Activated CD4-positive, alpha-beta memory T cell treated with anti-CD3 and anti-CD28 coated beads for 36 hours (primary cell): ENCODE results near the gene CYTH1. TPM values are rescaled to one million over a fixed set of nuclear protein-coding genes. Genes with fewer than 3 reads are reported as not detected.
"Not testable (repeated sequence)": the region's sequence is repeated elsewhere in the genome, so short reads cannot be mapped to it uniquely, and the experiment has no call there.

Experiments
- CTCF ChIA-PET: fragments of 350-600 bp; sonication (Branson Sonifier 250); formaldehyde crosslinking; loops from one replicate; lab custom pipeline; 2021; ENCODE audit warnings: antibody characterized with exemption, inconsistent platforms; lab: Charles Lee
- POLR2A ChIA-PET: fragments of 350-600 bp; sonication (Branson Sonifier 250); formaldehyde crosslinking; loops from one replicate; lab custom pipeline; 2021; ENCODE audit warnings: antibody characterized with exemption; lab: Charles Lee
- DNase-seq: peaks from one replicate; pipeline ENCODE4 v3.0.0-alpha.2; 2020
- H3K27ac Mint-ChIP-seq: one replicate; pipeline ENCODE4 v1.8.0; 2021; ENCODE audit warnings: mixed read lengths
- H3K27me3 Mint-ChIP-seq: one replicate; pipeline ENCODE4 v1.8.0; 2021; ENCODE audit warnings: mixed read lengths
- H3K36me3 Mint-ChIP-seq: one replicate; pipeline ENCODE4 v1.8.0; 2021; ENCODE audit warnings: mixed read lengths
- H3K4me1 Mint-ChIP-seq: one replicate; pipeline ENCODE4 v1.8.0; 2021; ENCODE audit warnings: low read depth, mixed read lengths
- H3K4me3 Mint-ChIP-seq: one replicate; pipeline ENCODE4 v1.8.0; 2021; ENCODE audit warnings: mild to moderate bottlenecking, mixed read lengths
- H3K9me3 Mint-ChIP-seq: one replicate; pipeline ENCODE4 v1.8.0; 2021; ENCODE audit warnings: mixed read lengths
- intact Hi-C: fragments of 100-400 bp; cut with micrococcal nuclease; formaldehyde crosslinking; loops from one replicate; pipeline ENCODE4 v1.15.1; 2023
- total RNA-seq, 2 experiments: library from RNA; stranded (reverse); gene quantifications; one replicate each; pipeline ENCODE4 v1.2.3, GENCODE V29; 2021

The CYTH1 gene
- total RNA-seq, 2 experiments from 2014 or later = 184 to 204 TPM

GRCh38 chr17:78753316-78754250, 28.5 kb downstream of the CYTH1 start:
- Mint-ChIP-seq H3K27me3 (no peaks in the 10 kb centered on the region), H3K36me3 (peaks cover 16% of the 10 kb centered on the region), H3K4me3 (peak overlapping the region; percentile 46), H3K27ac (peak overlapping the region; percentile 93), H3K4me1 (peaks cover 88% of the 10 kb centered on the region), H3K9me3 (peaks cover 2% of the 10 kb centered on the region)
- ChIA-PET POLR2A (interaction anchor here (1.5 to 18.1 kb wide), 2 partner anchors 16 to 20 kb away, joined by 4 to 481 read pairs; partner anchors contain the start of gene CYTH1), CTCF (interaction anchor here (1.4 to 1.6 kb wide), 2 partner anchors 13 to 21 kb away, joined by 3 to 4 read pairs; no protein-coding TSS in a partner anchor)
- intact Hi-C loops = no loop called here
- peak; percentile 57 for DNase-seq

GRCh38 chr17:78751447-78752161, 30.5 kb downstream of the CYTH1 start:
- Mint-ChIP-seq H3K36me3 (peaks cover 15% of the 10 kb centered on the region), H3K9me3 (peaks cover 2% of the 10 kb centered on the region), H3K27ac (peak overlapping the region; percentile 87), H3K4me1 (peaks cover 87% of the 10 kb centered on the region), H3K4me3 (peak overlapping the region; percentile 49), H3K27me3 (no peaks in the 10 kb centered on the region)
- no peak for DNase-seq
- ChIA-PET POLR2A (interaction anchor here (0.7 to 18.1 kb wide), 3 partner anchors 9 to 89 kb away, joined by 3 to 481 read pairs (median 4); partner anchors contain the start of gene CYTH1), CTCF (interaction anchor here (0.9 to 1.1 kb wide), 2 partner anchors 29 to 43 kb away, joined by 3 to 4 read pairs; no protein-coding TSS in a partner anchor)
- intact Hi-C loops = no loop called here

DNA sequence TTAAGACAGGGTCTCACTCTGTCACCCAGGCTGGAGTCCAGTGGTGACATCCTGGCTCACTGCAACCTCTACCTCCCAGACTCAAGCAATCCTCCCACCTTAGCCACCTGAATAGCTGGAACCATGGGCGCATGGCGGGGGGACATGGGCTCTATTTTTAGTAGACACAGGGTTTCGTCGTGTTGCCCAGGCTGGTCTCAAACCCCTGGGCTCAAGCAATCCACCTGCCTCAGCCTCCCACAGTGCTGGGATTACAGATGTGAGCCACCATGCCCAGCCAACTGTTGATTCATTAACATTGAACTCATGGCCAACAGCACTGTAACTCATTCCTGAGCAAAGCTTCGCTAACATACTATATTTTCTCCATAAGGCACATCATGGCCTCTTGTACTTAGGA, 31.1 kb downstream of the CYTH1 start:
- peaks cover 88% of the 10 kb centered on the region for H3K4me1 Mint-ChIP-seq
- ChIA-PET CTCF (interaction anchor here (0.9 to 1.1 kb wide), 2 partner anchors 29 to 43 kb away, joined by 3 to 4 read pairs; no protein-coding TSS in a partner anchor), POLR2A (interaction anchor here (1.6 to 18.1 kb wide), 2 partner anchors 23 to 89 kb away, joined by 3 to 481 read pairs; partner anchors contain the start of gene CYTH1)
- peak overlapping the region; percentile 87 for H3K27ac Mint-ChIP-seq
- intact Hi-C loops, DNase-seq, H3K9me3 Mint-ChIP-seq, H3K27me3 Mint-ChIP-seq: not testable (repeated sequence)
- H3K36me3 Mint-ChIP-seq = peaks cover 13% of the 10 kb centered on the region
- H3K4me3 Mint-ChIP-seq = peak overlapping the region; percentile 20

DNA sequence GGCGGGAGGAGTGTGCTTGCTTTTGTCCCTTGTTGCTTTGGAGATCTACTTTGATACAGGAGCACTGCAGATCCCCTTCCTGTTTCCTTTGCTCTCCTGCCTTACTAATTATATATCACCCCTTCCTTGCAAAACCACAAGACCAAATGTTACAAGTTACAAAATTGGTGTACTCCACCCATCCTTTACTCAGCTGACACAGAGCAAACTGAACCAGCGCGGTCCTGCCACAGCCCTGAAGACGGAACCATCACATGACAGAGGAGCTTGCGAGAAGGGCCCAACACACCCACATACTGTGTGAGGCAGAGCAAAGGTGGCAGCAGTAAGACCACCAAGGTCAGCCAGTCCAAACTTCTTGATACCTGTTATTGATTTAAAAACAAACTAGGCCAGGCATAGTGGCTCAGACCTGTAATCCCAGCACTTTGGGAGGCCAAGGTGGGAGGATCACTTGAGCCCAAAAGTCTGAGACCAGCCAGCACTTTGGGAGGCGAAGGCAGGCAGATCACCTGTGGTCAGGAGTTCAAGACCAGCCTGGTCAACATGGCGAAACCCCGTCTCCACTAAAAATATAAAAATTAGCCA, 33.2 kb downstream of the CYTH1 start:
- H3K27me3 Mint-ChIP-seq = no peaks in the 10 kb centered on the region
- POLR2A ChIA-PET = interaction anchor here (0.7 to 18.1 kb wide), 10 partner anchors 10 to 92 kb away, joined by 3 to 481 read pairs (median 8); partner anchors contain the start of genes CYTH1 and USP36
- H3K9me3 Mint-ChIP-seq = no peaks in the 10 kb centered on the region
- DNase-seq = peak; percentile 89
- peaks cover 18% of the 10 kb centered on the region for H3K36me3 Mint-ChIP-seq
- CTCF ChIA-PET = interaction anchor here (0.7 to 4.4 kb wide), 7 partner anchors 9 to 31 kb away, joined by 3 to 29 read pairs (median 4); no protein-coding TSS in a partner anchor
- intact Hi-C loops = loop anchor here (1.0 kb wide), 8 partner anchors 10 to 68 kb away; no protein-coding TSS in a partner anchor
- peak overlapping the region; percentile 96 for H3K27ac Mint-ChIP-seq
- peak overlapping the region; percentile 63 for H3K4me3 Mint-ChIP-seq
- H3K4me1 Mint-ChIP-seq = peaks cover 94% of the 10 kb centered on the region

DNA sequence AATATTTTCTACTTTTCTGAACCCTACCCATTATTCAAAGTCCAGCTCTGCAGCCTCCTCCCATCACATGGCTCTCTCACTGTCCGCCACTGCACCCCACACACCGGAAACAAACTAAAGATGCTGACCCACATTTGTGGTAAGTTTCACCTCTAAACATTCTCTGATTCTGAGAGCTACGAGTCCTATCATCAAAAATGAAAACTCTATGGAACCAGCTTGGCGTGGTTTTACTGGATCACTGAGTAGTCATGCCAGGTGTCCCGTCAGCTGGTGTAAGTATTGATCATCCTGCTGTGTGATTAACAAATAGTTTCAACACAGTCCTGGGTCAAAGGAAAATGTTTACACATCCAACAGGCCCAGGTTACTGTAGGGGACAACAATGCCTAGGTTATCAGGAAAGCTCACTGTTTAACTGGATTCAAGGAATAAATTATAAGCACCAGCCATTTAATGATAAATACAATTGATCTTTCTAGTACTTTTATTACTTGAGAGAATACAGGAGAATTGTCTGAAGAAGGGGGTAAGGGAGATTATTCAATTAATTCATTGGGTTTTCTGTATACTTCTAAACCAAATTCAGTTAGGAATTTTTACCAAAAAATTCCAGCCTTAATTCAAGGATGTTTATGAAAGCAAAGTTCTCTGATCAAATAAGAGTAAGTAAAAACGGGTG, 33.9 kb downstream of the CYTH1 start:
- ChIA-PET POLR2A (interaction anchor here (0.7 to 18.1 kb wide), 12 partner anchors 10 to 367 kb away, joined by 3 to 481 read pairs (median 6); partner anchors contain the start of genes CYTH1 and USP36), CTCF (interaction anchor here (0.9 to 4.4 kb wide), 13 partner anchors 10 to 69 kb away, joined by 3 to 29 read pairs (median 6); no protein-coding TSS in a partner anchor)
- H3K27me3 Mint-ChIP-seq = no peaks in the 10 kb centered on the region
- peak; percentile 78 for DNase-seq
- no peaks in the 10 kb centered on the region for H3K9me3 Mint-ChIP-seq
- H3K4me3 Mint-ChIP-seq = peak overlapping the region; percentile 63
- peak overlapping the region; percentile 96 for H3K27ac Mint-ChIP-seq
- intact Hi-C loops = loop anchor here (1.0 kb wide), 8 partner anchors 11 to 69 kb away; no protein-coding TSS in a partner anchor
- peaks cover 23% of the 10 kb centered on the region for H3K36me3 Mint-ChIP-seq
- peaks cover 96% of the 10 kb centered on the region for H3K4me1 Mint-ChIP-seq

DNA sequence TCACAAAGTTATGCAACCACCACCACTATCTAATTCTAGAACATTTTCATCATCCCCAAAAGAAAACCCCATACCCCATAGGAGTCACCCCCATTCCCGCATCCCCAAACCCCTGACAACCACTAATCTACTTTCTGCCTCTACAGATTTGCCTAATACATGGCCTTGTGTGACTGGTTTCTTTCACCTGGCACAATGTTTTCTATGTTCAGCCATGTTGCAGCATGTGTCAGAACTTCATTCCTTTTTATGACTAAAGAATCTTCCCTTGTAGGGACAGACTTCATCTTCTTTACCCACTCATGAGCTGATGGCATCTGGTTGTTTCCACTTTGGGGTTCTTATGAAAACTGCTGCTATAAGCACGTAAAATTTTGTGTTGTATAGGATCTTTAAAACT, 34.6 kb downstream of the CYTH1 start:
- peak overlapping the region; percentile 96 for H3K27ac Mint-ChIP-seq
- H3K4me3 Mint-ChIP-seq = peak overlapping the region; percentile 38
- ChIA-PET CTCF (interaction anchor here (0.9 to 4.4 kb wide), 12 partner anchors 10 to 70 kb away, joined by 3 to 29 read pairs (median 6); no protein-coding TSS in a partner anchor), POLR2A (interaction anchor here (0.7 to 18.1 kb wide), 11 partner anchors 10 to 93 kb away, joined by 3 to 481 read pairs (median 6); partner anchors contain the start of genes CYTH1 and USP36)
- H3K36me3 Mint-ChIP-seq = peaks cover 27% of the 10 kb centered on the region
- DNase-seq = peak; percentile 57
- H3K4me1 Mint-ChIP-seq = peaks cover 95% of the 10 kb centered on the region
- H3K27me3 Mint-ChIP-seq = no peaks in the 10 kb centered on the region
- intact Hi-C loops = no loop called here
- H3K9me3 Mint-ChIP-seq = no peaks in the 10 kb centered on the region

GRCh38 chr17:78746949-78747269, 35.2 kb downstream of the CYTH1 start:
- H3K27me3 Mint-ChIP-seq = no peaks in the 10 kb centered on the region
- peak overlapping the region; percentile 38 for H3K4me3 Mint-ChIP-seq
- ChIA-PET POLR2A (interaction anchor here (2.9 to 18.1 kb wide), 4 partner anchors 10 to 27 kb away, joined by 12 to 481 read pairs (median 46); partner anchors contain the start of gene CYTH1), CTCF (interaction anchor here (0.7 to 4.4 kb wide), 14 partner anchors 9 to 250 kb away, joined by 3 to 29 read pairs (median 4); no protein-coding TSS in a partner anchor)
- H3K27ac Mint-ChIP-seq = peak overlapping the region; percentile 96
- no peak for DNase-seq
- H3K9me3 Mint-ChIP-seq = no peaks in the 10 kb centered on the region
- H3K4me1 Mint-ChIP-seq = peaks cover 95% of the 10 kb centered on the region
- peaks cover 27% of the 10 kb centered on the region for H3K36me3 Mint-ChIP-seq
- intact Hi-C loops = no loop called here

DNA sequence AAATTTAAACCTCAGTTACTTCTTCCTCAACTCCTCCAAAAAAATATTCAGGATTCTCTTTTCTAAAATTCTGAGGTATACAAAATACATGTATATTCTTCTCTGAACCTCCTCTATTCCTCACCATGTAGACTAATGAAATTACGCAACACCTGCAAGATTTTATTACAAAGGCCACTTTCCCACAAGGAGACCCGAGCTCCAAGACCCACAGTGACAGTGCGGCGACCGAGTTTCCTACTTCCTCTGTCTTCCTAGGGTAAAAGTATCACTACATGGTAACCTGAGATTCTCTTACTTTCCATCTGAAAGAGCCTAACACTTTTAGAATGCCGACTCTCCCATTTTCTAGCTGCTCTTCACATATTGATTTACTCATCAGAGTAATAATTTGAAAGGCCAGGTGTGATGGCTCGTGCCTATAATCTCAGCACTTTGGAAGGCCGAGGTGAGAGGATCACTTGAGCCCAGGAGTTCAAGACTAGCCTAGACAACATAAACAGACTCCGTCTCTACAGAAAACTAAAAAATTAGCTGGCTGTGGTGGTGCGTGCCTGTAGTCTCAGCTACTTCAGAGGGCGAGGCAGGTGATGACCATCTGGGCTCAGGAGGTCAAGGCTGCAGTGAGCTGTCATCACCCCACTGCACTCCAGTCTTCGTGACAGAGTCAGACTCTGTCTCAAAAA, 35.7 kb downstream of the CYTH1 start:
- Mint-ChIP-seq H3K36me3 (peaks cover 27% of the 10 kb centered on the region), H3K9me3 (no peaks in the 10 kb centered on the region), H3K27ac (peak overlapping the region; percentile 96), H3K4me3 (peak overlapping the region; percentile 1), H3K27me3 (no peaks in the 10 kb centered on the region), H3K4me1 (peaks cover 95% of the 10 kb centered on the region)
- intact Hi-C loops = no loop called here
- CTCF ChIA-PET = interaction anchor here (0.7 to 4.4 kb wide), 16 partner anchors 9 to 249 kb away, joined by 3 to 29 read pairs (median 4); no protein-coding TSS in a partner anchor
- POLR2A ChIA-PET = interaction anchor here (3.2 to 18.1 kb wide), 3 partner anchors 9 to 28 kb away, joined by 27 to 481 read pairs (median 66); partner anchors contain the start of gene CYTH1
- DNase-seq = no peak

DNA sequence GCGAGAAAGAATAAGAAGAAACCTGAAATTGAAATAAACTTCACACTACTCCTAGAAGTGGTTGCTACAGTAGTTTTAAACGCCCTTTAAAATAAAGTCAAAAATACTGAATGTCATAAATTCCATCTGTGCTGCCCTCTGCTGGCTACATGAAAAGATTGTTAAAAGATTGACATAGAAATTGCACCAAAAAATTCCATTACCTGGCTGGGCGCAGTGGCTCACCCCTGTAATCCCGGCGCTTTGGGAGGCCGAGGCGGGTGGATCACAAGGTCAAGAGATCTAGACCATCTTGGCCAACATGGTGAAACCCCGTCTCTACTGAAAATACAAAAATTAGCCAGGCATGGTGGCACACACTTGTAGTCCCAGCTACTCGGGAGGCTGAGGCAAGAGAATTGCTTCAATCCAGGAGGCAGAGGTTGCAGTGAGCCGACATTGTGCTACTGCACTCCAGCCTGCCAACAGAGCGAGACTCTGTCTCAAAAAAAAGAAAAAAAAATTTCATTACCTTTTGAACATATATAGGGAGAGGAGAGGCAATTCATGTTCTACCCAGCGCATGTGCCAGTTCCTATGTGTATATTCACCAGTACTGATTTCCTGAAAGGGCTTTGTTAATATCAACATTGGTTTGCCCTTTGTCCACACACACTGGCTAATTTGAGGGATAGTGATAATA, 36.5 kb downstream of the CYTH1 start:
- H3K36me3 Mint-ChIP-seq = peaks cover 25% of the 10 kb centered on the region
- CTCF ChIA-PET = interaction anchor here (0.8 to 3.4 kb wide), 12 partner anchors 8 to 248 kb away, joined by 3 to 28 read pairs (median 4); no protein-coding TSS in a partner anchor
- peaks cover 91% of the 10 kb centered on the region for H3K4me1 Mint-ChIP-seq
- H3K9me3 Mint-ChIP-seq = no peaks in the 10 kb centered on the region
- no peak for DNase-seq
- peak overlapping the region; percentile 96 for H3K27ac Mint-ChIP-seq
- POLR2A ChIA-PET = interaction anchor here (18.1 kb wide), 1 partner anchor 28 kb away, joined by 481 read pairs; the partner anchor contains the start of gene CYTH1
- intact Hi-C loops = loop anchor here (2.0 kb wide), 1 partner anchor 13 kb away; no protein-coding TSS in a partner anchor
- peak overlapping the region; percentile 45 for H3K4me3 Mint-ChIP-seq
- H3K27me3 Mint-ChIP-seq = no peaks in the 10 kb centered on the region
